ENCODE results near the gene ELP5.

Gene ELP5

GRCh38 chr17:7237761-7238419 lies 14.1 kb upstream of the ELP5 start:
- peaks cover 9% of the 10 kb centered on the region for H3F3A ChIP-seq (ENCODE audit: low read depth)
- TF ChIP-seq EZH2phosphoT487 (IDR thresholded peaks at IDR 0.05; ENCODE audit: borderline replicate concordance) (no peak), CTCF (conservative IDR thresholded peaks at IDR 0.05; ENCODE audit: low read length) (no peak)

GRCh38 chr17:7238420-7239090 lies 13.5 kb upstream of the ELP5 start:
- H2AFZ ChIP-seq (ENCODE audit: low read length), result peak overlapping the region; percentile 25; the same call in 1 of the 2 replicates
- H3K36me3 ChIP-seq (ENCODE audit: insufficient read depth, low read length), result peaks cover 18% of the 10 kb centered on the region; the same call in 1 of the 2 replicates
- peaks cover 40% of the 10 kb centered on the region for H3K4me1 ChIP-seq (ENCODE audit: insufficient read depth, low read length, poor library complexity, severe bottlenecking)
- peak overlapping the region; percentile 98 for H3K9ac ChIP-seq (ENCODE audit: low read depth, low read length, poor library complexity, severe bottlenecking)
- peak overlapping the region; percentile 96 for H3K4me3 ChIP-seq (ENCODE audit: low read length, poor library complexity, severe bottlenecking)
- TF ChIP-seq EZH2phosphoT487 (IDR thresholded peaks at IDR 0.05; ENCODE audit: borderline replicate concordance) (no peak), CTCF (conservative IDR thresholded peaks at IDR 0.05; ENCODE audit: low read length) (no peak)
- peaks cover 68% of the 10 kb centered on the region for H3K79me2 ChIP-seq (ENCODE audit: insufficient read depth, low read length)
- H3K27me3 ChIP-seq (ENCODE audit: insufficient read depth, low read length, poor library complexity, severe bottlenecking), result peaks cover 5% of the 10 kb centered on the region
- peaks cover 12% of the 10 kb centered on the region for H3F3A ChIP-seq (ENCODE audit: low read depth)
- peak overlapping the region; percentile 70 for H3K4me2 ChIP-seq (ENCODE audit: low read depth, low read length, poor library complexity, severe bottlenecking)
- peaks cover 29% of the 10 kb centered on the region for H4K20me1 ChIP-seq (ENCODE audit: insufficient read depth, low read length, poor library complexity, severe bottlenecking)
- H3K9me2 ChIP-seq (replicated peaks; ENCODE audit: low read depth, low read length), result no peaks in the 10 kb centered on the region
- no peaks in the 10 kb centered on the region for H3K9me3 ChIP-seq (ENCODE audit: insufficient read depth, low read depth, low read length)

More at GRCh38 chr17:7237761-7238419, 14.1 kb upstream of the ELP5 start:
- Histone ChIP-seq H3K4me3 (ENCODE audit: low read length, poor library complexity, severe bottlenecking) (peak overlapping the region; percentile 96), H4K20me1 (ENCODE audit: insufficient read depth, low read length, poor library complexity, severe bottlenecking) (peaks cover 34% of the 10 kb centered on the region), H2AFZ (ENCODE audit: low read length) (peak overlapping the region; percentile 43), H3K9me2 (replicated peaks; ENCODE audit: low read depth, low read length) (no peaks in the 10 kb centered on the region), H3K4me2 (ENCODE audit: low read depth, low read length, poor library complexity, severe bottlenecking) (peak overlapping the region; percentile 72), H3K36me3 (ENCODE audit: insufficient read depth, low read length) (peaks cover 18% of the 10 kb centered on the region; the same call in 1 of the 2 replicates), H3K9ac (ENCODE audit: low read depth, low read length, poor library complexity, severe bottlenecking) (peak overlapping the region; percentile 98), H3K4me1 (ENCODE audit: insufficient read depth, low read length, poor library complexity, severe bottlenecking) (peaks cover 40% of the 10 kb centered on the region), H3K9me3 (ENCODE audit: insufficient read depth, low read depth, low read length) (no peaks in the 10 kb centered on the region), H3K27me3 (ENCODE audit: insufficient read depth, low read length, poor library complexity, severe bottlenecking) (peaks cover 5% of the 10 kb centered on the region), H3K79me2 (ENCODE audit: insufficient read depth, low read length) (peaks cover 75% of the 10 kb centered on the region)

GRCh38 chr17:7239091-7240027 lies 12.7 kb upstream of the ELP5 start, which contains the start of gene PHF23:
TSS of gene PHF23 (minus strand) at chr17:7239457. CDS start at chr17:7239279, 178 bp downstream.
- Histone ChIP-seq H4K20me1 (ENCODE audit: insufficient read depth, low read length, poor library complexity, severe bottlenecking) (peaks cover 29% of the 10 kb centered on the region), H3K4me2 (ENCODE audit: low read depth, low read length, poor library complexity, severe bottlenecking) (peak within 1 kb of the TSS; percentile 75), H3K9ac (ENCODE audit: low read depth, low read length, poor library complexity, severe bottlenecking) (peak within 1 kb of the TSS; percentile 98), H2AFZ (ENCODE audit: low read length) (peak within 1 kb of the TSS; percentile 25; the same call in 1 of the 2 replicates), H3K27me3 (ENCODE audit: insufficient read depth, low read length, poor library complexity, severe bottlenecking) (peaks cover 5% of the 10 kb centered on the region), H3K4me3 (ENCODE audit: low read length, poor library complexity, severe bottlenecking) (peak within 1 kb of the TSS; percentile 96), H3K9me2 (replicated peaks; ENCODE audit: low read depth, low read length) (no peaks in the 10 kb centered on the region), H3K79me2 (ENCODE audit: insufficient read depth, low read length) (peaks cover 61% of the 10 kb centered on the region), H3K9me3 (ENCODE audit: insufficient read depth, low read depth, low read length) (no peaks in the 10 kb centered on the region), H3K4me1 (ENCODE audit: insufficient read depth, low read length, poor library complexity, severe bottlenecking) (peaks cover 40% of the 10 kb centered on the region), H3K36me3 (ENCODE audit: insufficient read depth, low read length) (peaks cover 25% of the 10 kb centered on the region; the same call in 1 of the 2 replicates), H3F3A (ENCODE audit: low read depth) (peaks cover 12% of the 10 kb centered on the region)
- TF ChIP-seq CTCF (conservative IDR thresholded peaks at IDR 0.05; ENCODE audit: low read length) (no peak), EZH2phosphoT487 (IDR thresholded peaks at IDR 0.05; ENCODE audit: borderline replicate concordance) (no peak)

Measured in Loucy (cell line).